Astrocyte (in vitro differentiated cells and primary cell): Measurements from ENCODE around the gene ZNF618. TPM values are rescaled to one million over a fixed set of nuclear protein-coding genes. Genes with fewer than 3 reads are reported as not detected.

ENCODE experiments used
- DNase-seq: peaks from one replicate; pipeline ENCODE4 v3.0.0-alpha.2; 2010; ENCODE audit warnings: low read depth
- FAIRE-seq: peaks from 2 replicates; lab custom pipeline; 2011; peaks lifted over from hg19 to GRCh38; lab: Jason Lieb, UNC
- H2AFZ ChIP-seq: 2 replicates; pipeline ENCODE4 v1.6.0; 2012; ENCODE audit warnings: low read depth, low read length, inconsistent platforms
- H3K27ac ChIP-seq: 2 replicates; pipeline ENCODE4 v1.5.1; 2011; ENCODE audit warnings: low read depth, low read length, inconsistent platforms
- H3K27me3 ChIP-seq: 2 replicates; pipeline ENCODE4 v1.6.0; 2011; ENCODE audit warnings: low read length, inconsistent platforms; ENCODE audit not compliant: insufficient read depth
- H3K36me3 ChIP-seq: 2 replicates; pipeline ENCODE4 v1.5.1; 2011; ENCODE audit warnings: low read length, inconsistent platforms; ENCODE audit not compliant: insufficient read depth
- H3K4me1 ChIP-seq: 2 replicates; pipeline ENCODE4 v1.5.1; 2011; ENCODE audit warnings: low read length, inconsistent platforms; ENCODE audit not compliant: insufficient read depth
- H3K4me2 ChIP-seq: 2 replicates; pipeline ENCODE4 v1.6.0; 2012; ENCODE audit warnings: low read length, inconsistent platforms
- H3K4me3 ChIP-seq: 2 replicates; pipeline ENCODE4 v1.5.1; 2011; ENCODE audit warnings: low read depth, mild to moderate bottlenecking, low read length, inconsistent platforms; ENCODE audit not compliant: insufficient read depth
- H3K79me2 ChIP-seq: 2 replicates; pipeline ENCODE4 v1.6.0; 2012; ENCODE audit warnings: mild to moderate bottlenecking, low read length, inconsistent platforms; ENCODE audit not compliant: insufficient read depth
- H3K9ac ChIP-seq: 2 replicates; pipeline ENCODE4 v1.6.0; 2012; ENCODE audit warnings: mild to moderate bottlenecking, low read length, inconsistent platforms
- H3K9me3 ChIP-seq: 2 replicates; pipeline ENCODE4 v1.5.1; 2012; ENCODE audit warnings: low read depth, mild to moderate bottlenecking, low read length, inconsistent platforms; ENCODE audit not compliant: insufficient read depth
- H4K20me1 ChIP-seq: 2 replicates; pipeline ENCODE4 v1.6.0; 2012; ENCODE audit warnings: low read length, inconsistent platforms; ENCODE audit not compliant: insufficient read depth
- H3K27ac Mint-ChIP-seq: one replicate; pipeline ENCODE4 v1.8.0; 2021; ENCODE audit warnings: mild to moderate bottlenecking, mixed read lengths; ENCODE audit not compliant: unreplicated experiment
- H3K27me3 Mint-ChIP-seq: one replicate; pipeline ENCODE4 v1.8.0; 2021; ENCODE audit warnings: low read depth, mixed read lengths; ENCODE audit not compliant: unreplicated experiment
- H3K36me3 Mint-ChIP-seq: one replicate; pipeline ENCODE4 v1.8.0; 2021; ENCODE audit warnings: low read depth, mixed read lengths; ENCODE audit not compliant: unreplicated experiment
- H3K4me1 Mint-ChIP-seq: one replicate; pipeline ENCODE4 v1.8.0; 2021; ENCODE audit warnings: low read depth, mixed read lengths; ENCODE audit not compliant: unreplicated experiment
- H3K4me3 Mint-ChIP-seq: one replicate; pipeline ENCODE4 v1.8.0; 2021; ENCODE audit warnings: mild to moderate bottlenecking, moderate library complexity, mixed read lengths; ENCODE audit not compliant: unreplicated experiment
- H3K9me3 Mint-ChIP-seq: one replicate; pipeline ENCODE4 v1.8.0; 2021; ENCODE audit warnings: mild to moderate bottlenecking, mixed read lengths; ENCODE audit not compliant: unreplicated experiment
- EZH2 ChIP-seq: IDR thresholded peaks from 2 replicates; pipeline ENCODE4 v1.6.1; 2012; ENCODE audit warnings: mild to moderate bottlenecking, low read length, inconsistent platforms; ENCODE audit not compliant: insufficient read depth
- total RNA-seq: library from RNA; stranded (reverse); gene quantifications from 2 replicates; pipeline ENCODE4 v1.2.1, GENCODE V29; 2021
- TF ChIP-seq, protein P1 (sequence below): IDR thresholded peaks from 2 replicates; pipeline ENCODE4 v1.5.1; 2011; ENCODE audit warnings: low read depth, mild to moderate bottlenecking, inconsistent platforms, low read length, moderate library complexity; ENCODE audit not compliant: insufficient read depth

The ZNF618 gene
- total RNA-seq, 1 donor from 2014 or later, result 30.1 TPM

DNA sequence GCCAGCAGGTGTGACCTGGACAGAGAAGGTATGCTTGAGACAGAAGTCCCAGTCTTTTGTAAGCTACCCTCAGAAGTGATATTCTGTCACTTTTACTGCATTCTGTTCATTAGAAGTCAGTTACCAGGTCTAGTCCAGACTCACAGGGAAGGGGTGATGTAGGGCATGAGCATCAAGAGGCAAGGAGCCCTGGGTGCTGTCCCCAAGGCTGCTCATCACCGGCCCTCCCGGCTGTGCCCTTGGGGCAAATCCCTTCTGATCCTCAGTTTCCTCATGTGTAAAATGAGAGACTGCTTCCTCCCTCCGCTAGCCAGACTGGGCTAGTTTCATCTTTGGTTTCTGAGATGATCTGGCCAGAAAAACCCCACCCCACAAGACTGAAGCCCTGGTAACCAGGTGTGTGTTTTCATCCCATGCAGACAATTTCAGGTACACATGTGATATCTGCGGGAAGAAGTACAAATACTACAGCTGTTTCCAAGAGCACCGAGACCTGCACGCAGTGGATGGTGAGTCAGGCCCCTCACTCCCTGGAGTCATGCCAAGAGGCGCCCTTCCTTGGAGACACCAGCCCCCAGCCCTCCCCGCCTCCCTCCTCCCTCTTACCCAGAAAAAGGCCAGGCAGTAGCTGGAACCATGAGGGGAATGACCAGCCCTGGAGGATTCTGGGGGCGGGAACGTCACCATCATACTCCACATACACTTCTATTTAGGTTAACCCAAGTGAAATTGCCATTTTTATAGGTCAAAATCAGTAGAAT, 131.0 kb downstream of the ZNF618 start:
- Histone ChIP-seq H3K4me1 (peaks cover 12% of the 10 kb centered on the region), H3K79me2 (no peaks in the 10 kb centered on the region), H4K20me1 (peaks cover 6% of the 10 kb centered on the region), H3K36me3 (peaks cover 19% of the 10 kb centered on the region), H3K9ac (no peak overlapping the region), H3K27me3 (no peaks in the 10 kb centered on the region), H2AFZ (no peak overlapping the region), H3K9me3 (peaks cover 4% of the 10 kb centered on the region), H3K4me2 (no peak overlapping the region), H3K27ac (no peak overlapping the region), H3K4me3 (no peak overlapping the region)
- Mint-ChIP-seq H3K27ac (no peak overlapping the region), H3K4me3 (no peak overlapping the region), H3K27me3 (no peaks in the 10 kb centered on the region), H3K36me3 (peaks cover 36% of the 10 kb centered on the region), H3K9me3 (no peaks in the 10 kb centered on the region), H3K4me1 (peaks cover 11% of the 10 kb centered on the region)
- DNase-seq, result no peak
- FAIRE-seq, result no peak
- TF ChIP-seq, protein P1, sequence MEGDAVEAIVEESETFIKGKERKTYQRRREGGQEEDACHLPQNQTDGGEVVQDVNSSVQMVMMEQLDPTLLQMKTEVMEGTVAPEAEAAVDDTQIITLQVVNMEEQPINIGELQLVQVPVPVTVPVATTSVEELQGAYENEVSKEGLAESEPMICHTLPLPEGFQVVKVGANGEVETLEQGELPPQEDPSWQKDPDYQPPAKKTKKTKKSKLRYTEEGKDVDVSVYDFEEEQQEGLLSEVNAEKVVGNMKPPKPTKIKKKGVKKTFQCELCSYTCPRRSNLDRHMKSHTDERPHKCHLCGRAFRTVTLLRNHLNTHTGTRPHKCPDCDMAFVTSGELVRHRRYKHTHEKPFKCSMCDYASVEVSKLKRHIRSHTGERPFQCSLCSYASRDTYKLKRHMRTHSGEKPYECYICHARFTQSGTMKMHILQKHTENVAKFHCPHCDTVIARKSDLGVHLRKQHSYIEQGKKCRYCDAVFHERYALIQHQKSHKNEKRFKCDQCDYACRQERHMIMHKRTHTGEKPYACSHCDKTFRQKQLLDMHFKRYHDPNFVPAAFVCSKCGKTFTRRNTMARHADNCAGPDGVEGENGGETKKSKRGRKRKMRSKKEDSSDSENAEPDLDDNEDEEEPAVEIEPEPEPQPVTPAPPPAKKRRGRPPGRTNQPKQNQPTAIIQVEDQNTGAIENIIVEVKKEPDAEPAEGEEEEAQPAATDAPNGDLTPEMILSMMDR, result no peak
- TF ChIP-seq EZH2, result no peak

DNA sequence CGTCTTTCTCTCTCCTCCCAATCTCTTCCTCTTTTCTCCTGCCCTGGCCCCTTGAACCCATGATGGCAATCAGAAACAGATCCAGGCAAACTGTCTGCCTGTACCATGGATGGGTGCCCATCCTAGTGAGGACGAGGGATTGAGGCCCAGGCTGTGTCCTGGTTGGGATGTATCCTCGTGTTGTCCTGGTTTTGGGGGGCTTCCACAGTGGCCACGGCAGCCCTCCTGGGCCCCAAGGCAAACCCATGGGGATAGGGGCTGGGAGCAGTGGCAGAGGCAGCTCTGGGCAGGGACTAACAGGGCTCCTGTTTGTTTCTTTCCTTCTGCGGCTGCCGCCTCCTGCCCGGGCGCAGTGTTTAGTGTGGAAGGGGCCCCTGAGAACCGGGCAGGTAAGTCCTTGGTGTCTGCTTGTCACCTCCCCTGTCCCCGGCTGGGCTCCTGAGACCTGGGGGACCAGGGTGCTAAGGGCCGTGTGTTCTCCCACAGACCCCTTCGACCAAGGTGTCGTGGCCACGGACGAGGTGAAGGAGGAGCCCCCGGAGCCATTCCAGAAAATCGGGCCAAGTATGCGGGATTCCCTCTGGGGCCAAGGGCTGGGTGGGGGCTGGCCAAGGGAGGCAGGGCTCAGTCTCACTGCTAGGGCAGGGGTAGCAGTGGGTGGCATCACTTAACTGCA, 132.0 kb downstream of the ZNF618 start:
- peaks cover 11% of the 10 kb centered on the region for H3K4me1 Mint-ChIP-seq
- no peak for FAIRE-seq
- TF ChIP-seq EZH2, result no peak
- TF ChIP-seq, protein P1, result no peak
- Histone ChIP-seq H3K9ac (no peak overlapping the region), H3K79me2 (no peaks in the 10 kb centered on the region), H3K4me1 (peaks cover 8% of the 10 kb centered on the region), H4K20me1 (peaks cover 6% of the 10 kb centered on the region), H3K4me2 (no peak overlapping the region), H3K27me3 (no peaks in the 10 kb centered on the region), H3K36me3 (peaks cover 24% of the 10 kb centered on the region), H3K9me3 (peaks cover 4% of the 10 kb centered on the region), H2AFZ (no peak overlapping the region), H3K4me3 (no peak overlapping the region), H3K27ac (no peak overlapping the region)
- no peak for DNase-seq
- H3K27ac Mint-ChIP-seq, result no peak overlapping the region
- H3K4me3 Mint-ChIP-seq, result no peak overlapping the region
- H3K36me3 Mint-ChIP-seq, result peaks cover 37% of the 10 kb centered on the region
- H3K27me3 Mint-ChIP-seq, result no peaks in the 10 kb centered on the region
- no peaks in the 10 kb centered on the region for H3K9me3 Mint-ChIP-seq
